ENCODE results near the gene MED12L.
A peak's percentile ranks its signal among the peaks of the same experiment; 100 is the strongest.

Gene MED12L

GRCh38 chr3:151087648-151088047 lies 2.2 kb downstream of the MED12L start:
- DNase-seq, result no peak

- DNase-seq, result no peak
Observed at GRCh38 chr3:151091685-151092345, 6.4 kb downstream of the MED12L start.

GRCh38 chr3:151093148-151093547 lies 7.7 kb downstream of the MED12L start:
- no peak for DNase-seq

GRCh38 chr3:151093905-151094304 lies 8.4 kb downstream of the MED12L start:
- no peak for DNase-seq

GRCh38 chr3:151096716-151097115 lies 11.3 kb downstream of the MED12L start:
- DNase-seq, result no peak

- no peak for DNase-seq
Observed at GRCh38 chr3:151100076-151100475, 14.6 kb downstream of the MED12L start.

- DNase-seq, result no peak
Observed at GRCh38 chr3:151101270-151101969, 16.0 kb downstream of the MED12L start.

GRCh38 chr3:151106311-151106710 lies 20.8 kb downstream of the MED12L start:
- no peak for DNase-seq

- DNase-seq, result no peak
Observed at GRCh38 chr3:151107177-151107576, 21.7 kb downstream of the MED12L start.

- no peak for DNase-seq
Observed at GRCh38 chr3:151107701-151108100, 22.2 kb downstream of the MED12L start.

GRCh38 chr3:151109286-151109800 lies 23.9 kb downstream of the MED12L start:
- no peak for DNase-seq

GRCh38 chr3:151112731-151113130 lies 27.3 kb downstream of the MED12L start:
- no peak for DNase-seq

- no peak for DNase-seq
Observed at GRCh38 chr3:151113343-151113742, 27.9 kb downstream of the MED12L start.

- DNase-seq, result no peak
Observed at GRCh38 chr3:151117047-151117446, 31.6 kb downstream of the MED12L start.

GRCh38 chr3:151119188-151119587 lies 33.7 kb downstream of the MED12L start:
- DNase-seq, result no peak

- DNase-seq, result no peak
Observed at GRCh38 chr3:151120409-151120808, 34.9 kb downstream of the MED12L start.

GRCh38 chr3:151121016-151121415 lies 35.6 kb downstream of the MED12L start:
- no peak for DNase-seq

GRCh38 chr3:151123827-151124226 lies 38.4 kb downstream of the MED12L start:
- no peak for DNase-seq

GRCh38 chr3:151124476-151124875 lies 39.0 kb downstream of the MED12L start:
- DNase-seq, result no peak

- DNase-seq, result no peak
Observed at GRCh38 chr3:151130428-151130827, 45.0 kb downstream of the MED12L start.

- no peak for DNase-seq
Observed at GRCh38 chr3:151133175-151133574, 47.7 kb downstream of the MED12L start.

GRCh38 chr3:151133917-151134450 lies 48.5 kb downstream of the MED12L start:
- no peak for DNase-seq

- DNase-seq, result peak; percentile 59
Observed at GRCh38 chr3:151135541-151136337, 50.3 kb downstream of the MED12L start.

All from stimulated activated CD8-positive, alpha-beta memory T cell treated with anti-CD3 and anti-CD28 coated beads, Interleukin-4, amount 100 ng/mL, for 48 hours (primary cell).